GM12878 (cell line): ENCODE data around the gene S100A14. TPM values are rescaled to one million over a fixed set of nuclear protein-coding genes. Genes with fewer than 3 reads are reported as not detected.

Experiments
- ATAC-seq: fragments of 200-7000 bp; cut with Tn5 transposase; 3 replicates; pipeline ENCODE4 v1.9.1; 2020; ENCODE audit warnings: mild to moderate bottlenecking, moderate library complexity
- BruUV-seq: library from RNA; stranded (reverse); fragments of 400-500 nt; replicated peaks from 2 replicates; lab custom pipeline; 2021; lab: Mats Ljungman, UMichigan
- CTCF ChIA-PET: fragments of 300-600 bp; sonication (Branson Sonifier 250); formaldehyde crosslinking; extraction: SDS; loops from one replicate; lab custom pipeline; 2021; ENCODE audit warnings: inconsistent platforms; lab: Yijun Ruan, JAX
- POLR2A ChIA-PET: fragments of 350-600 bp; formaldehyde crosslinking; extraction: SDS; loops from one replicate; lab custom pipeline; 2021; ENCODE audit warnings: inconsistent platforms; lab: Charles Lee
- RAD21 ChIA-PET: fragments of 300-600 bp; sonication (Branson Sonifier 250); formaldehyde crosslinking; loops from one replicate; lab custom pipeline; 2023; ENCODE audit warnings: antibody characterized with exemption; ENCODE audit not compliant: unreplicated experiment; lab: Charles Lee
- SMC1A ChIA-PET: fragments of 300-600 bp; sonication (Branson Sonifier 250); formaldehyde crosslinking; loops from one replicate; lab custom pipeline; 2023; ENCODE audit not compliant: unreplicated experiment, uncharacterized antibody; lab: Charles Lee
- DNase-seq: peaks from one replicate; pipeline ENCODE4 v3.0.0-alpha.2; 2011; ENCODE audit warnings: low read depth, low spot score
- FAIRE-seq: peaks from 3 replicates; lab custom pipeline; 2011; peaks lifted over from hg19 to GRCh38; lab: Jason Lieb, UNC
- H2AFZ ChIP-seq: 2 replicates; pipeline ENCODE4 v1.6.0; 2011; ENCODE audit warnings: low read depth, low read length, control low read depth; ENCODE audit not compliant: control insufficient read depth
- H3K27ac ChIP-seq: 2 replicates; pipeline ENCODE4 v1.5.1; 2011; ENCODE audit warnings: control low read depth; ENCODE audit not compliant: control insufficient read depth, insufficient read depth
- H3K27me3 ChIP-seq, 2 experiments: replicated peaks in 1 of 2; 2 replicates each; pipeline versions ENCODE4 v1.6.0 to v1.6.1; 2011; ENCODE audit warnings: low read length in 1 of 2; ENCODE audit not compliant: control insufficient read depth in 2 of 2, insufficient read depth in 2 of 2
- H3K36me3 ChIP-seq, 2 experiments: 2 replicates each; pipeline ENCODE4 v1.5.1; 2011; ENCODE audit warnings: low read length in 1 of 2; ENCODE audit not compliant: control insufficient read depth in 2 of 2, insufficient read depth in 2 of 2
- H3K4me1 ChIP-seq: 2 replicates; pipeline ENCODE4 v1.6.1; 2011; ENCODE audit warnings: mild to moderate bottlenecking, low read length, moderate library complexity, mixed read lengths; ENCODE audit not compliant: control insufficient read depth, insufficient read depth
- H3K4me2 ChIP-seq: 2 replicates; pipeline ENCODE4 v1.6.0; 2011; ENCODE audit warnings: control low read depth; ENCODE audit not compliant: control insufficient read depth, insufficient read depth
- H3K4me3 ChIP-seq: fragments of 200-600 bp; sonication (generic); 2 replicates; pipeline ENCODE4 v1.5.1; 2016
- H3K79me2 ChIP-seq: 2 replicates; pipeline ENCODE4 v1.6.0; 2011; ENCODE audit warnings: low read length; ENCODE audit not compliant: control insufficient read depth, insufficient read depth
- H3K9ac ChIP-seq: 2 replicates; pipeline ENCODE4 v1.8.0; 2011; ENCODE audit warnings: low read length, control low read depth, mixed read lengths; ENCODE audit not compliant: control insufficient read depth, insufficient read depth
- H3K9me3 ChIP-seq: replicated peaks from 3 replicates; pipeline ENCODE4 v1.5.1; 2011; ENCODE audit warnings: mild to moderate bottlenecking, low read length; ENCODE audit not compliant: control insufficient read depth, insufficient read depth
- H4K20me1 ChIP-seq: 2 replicates; pipeline ENCODE4 v1.6.0; 2011; ENCODE audit not compliant: control insufficient read depth, insufficient read depth
- ASH2L ChIP-seq: fragments of 300-600, 200-600 bp; sonication (generic); IDR thresholded peaks from 2 replicates; pipeline ENCODE4 v1.6.1; 2017; ENCODE audit warnings: low read depth, mild to moderate bottlenecking, borderline replicate concordance
- ATF3 ChIP-seq: IDR thresholded peaks from 2 replicates; pipeline ENCODE4 v1.6.1; 2011; ENCODE audit warnings: low read depth, mild to moderate bottlenecking, low read length, moderate library complexity, borderline replicate concordance; ENCODE audit errors: extremely low read depth
- ATF7 ChIP-seq: fragments of 450-650 bp; IDR thresholded peaks from 2 replicates; pipeline ENCODE4 v1.6.1; 2016; ENCODE audit warnings: low read depth, mild to moderate bottlenecking
- BHLHE40 ChIP-seq, 2 experiments: fragments of 450-650 bp in 1 of 2; IDR thresholded peaks; 2 replicates each; pipeline ENCODE4 v1.6.1; 2011 to 2017; ENCODE audit warnings: low read depth in 2 of 2, borderline replicate concordance in 1 of 2, improper control_type of control experiment in 1 of 2, low read length in 1 of 2, mild to moderate bottlenecking in 1 of 2
- CBX3 ChIP-seq: fragments of 200-600 bp; sonication (generic); IDR thresholded peaks from 2 replicates; pipeline ENCODE4 v1.6.1; 2016; ENCODE audit warnings: low read depth, borderline replicate concordance
- ELK1 ChIP-seq: IDR thresholded peaks from 2 replicates; pipeline ENCODE4 v1.6.1; 2012; ENCODE audit warnings: low read depth, low read length, improper control_type of control experiment
- FOS ChIP-seq: IDR thresholded peaks from 3 replicates; pipeline ENCODE4 v1.6.1; 2011; ENCODE audit warnings: borderline replicate concordance; ENCODE audit not compliant: insufficient read length; ENCODE audit errors: extremely low read depth
- JUND ChIP-seq: IDR thresholded peaks from 2 replicates; pipeline ENCODE4 v1.6.1; 2012; ENCODE audit warnings: low read depth, mild to moderate bottlenecking, low read length, improper control_type of control experiment, moderate library complexity
- MTA2 ChIP-seq: fragments of 450-650 bp; IDR thresholded peaks from 2 replicates; pipeline ENCODE4 v1.6.1; 2016; ENCODE audit warnings: low read depth, mild to moderate bottlenecking, moderate library complexity
- RFX5 ChIP-seq: IDR thresholded peaks from 2 replicates; pipeline ENCODE4 v1.6.1; 2011; ENCODE audit warnings: low read depth, low read length, improper control_type of control experiment
- SUPT20H ChIP-seq: IDR thresholded peaks from 2 replicates; pipeline ENCODE4 v1.6.1; 2011; ENCODE audit warnings: low read depth, mild to moderate bottlenecking, low read length, moderate library complexity, borderline replicate concordance; ENCODE audit not compliant: control insufficient read depth
- TCF12 ChIP-seq: IDR thresholded peaks from 2 replicates; pipeline ENCODE4 v1.6.1; 2011; ENCODE audit warnings: low read depth, mild to moderate bottlenecking, low read length
- ZBTB40 ChIP-seq: fragments of 450-650 bp; IDR thresholded peaks from 2 replicates; pipeline ENCODE4 v1.6.1; 2016; ENCODE audit warnings: mild to moderate bottlenecking, moderate library complexity, borderline replicate concordance
- ZSCAN29 ChIP-seq: fragments of 450-650 bp; IDR thresholded peaks from 2 replicates; pipeline ENCODE4 v1.6.1; 2017; ENCODE audit warnings: mild to moderate bottlenecking, moderate library complexity
- ZZZ3 ChIP-seq: IDR thresholded peaks from 2 replicates; pipeline ENCODE4 v1.6.1; 2011; ENCODE audit warnings: low read depth; ENCODE audit not compliant: control insufficient read depth, insufficient read length
- WGBS: methylation state at CpG from one replicate; pipeline ENCODE4 v1.1.6; 2016; ENCODE audit warnings: low lambda C conversion rate; ENCODE audit not compliant: insufficient replicate concordance, insufficient coverage; ENCODE audit errors: missing lambda C conversion rate; 5-methylcytosine and 5-hydroxymethylcytosine counted together
- in situ Hi-C: fragments of 300-500 bp; cut with MboI; formaldehyde crosslinking; loops from 9 replicates; pipeline ENCODE4 v1.14.3; 2018; ENCODE audit warnings: mixed read lengths
- intact Hi-C: fragments of 100-400 bp; cut with micrococcal nuclease; formaldehyde crosslinking; loops from one replicate; pipeline ENCODE4 v1.14.2; 2022; ENCODE audit not compliant: unreplicated experiment
- polyA plus RNA-seq, 11 experiments: library from polyadenylated mRNA; depleted of rRNA in 4 of 11; unstranded in 6 of 11; stranded (reverse) in 5 of 11; fragments of >200 nt; fragmentation: Nextera tagmentation in 4 of 11; fragmentation: Illumina TruSeq in 1 of 11; extraction: Ambion mirVana in 4 of 11; extraction: Trizol in 1 of 11; gene quantifications; 1 replicate in 1 of 11; 2 replicates in 10 of 11; pipeline versions ENCODE4 v1.2.1 to v1.2.3, GENCODE V29; 2011 to 2016; ENCODE audit warnings: inconsistent platforms in 2 of 11, missing spikeins in 2 of 11, low read depth in 1 of 11
- total RNA-seq, 4 experiments: library from RNA; depleted of rRNA in 3 of 4; stranded (reverse); fragments of >200 nt in 3 of 4; fragmentation: Illumina TruSeq in 1 of 4; extraction: Trizol in 1 of 4; gene quantifications; 2 replicates each; pipeline versions ENCODE4 v1.2.1 to v1.2.3, GENCODE V29; 2013 to 2021

S100A14 gene
- total and polyA plus RNA-seq, 10 of the 15 experiments (the other 5 are each of a cell fraction or from before 2014, with no cell fraction given): 0.20 to 0.77 (median 0.45) TPM; not detected in 4

- Histone ChIP-seq H3K4me2 (no peak overlapping the region), H3K9ac (no peak overlapping the region), H3K4me3 (no peak overlapping the region), H3K36me3 (peaks cover 5 to 57% of the 10 kb centered on the region in 2 experiments), H3K79me2 (peaks cover 30% of the 10 kb centered on the region), H3K27ac (no peak overlapping the region), H4K20me1 (no peaks in the 10 kb centered on the region), H3K9me3 (no peaks in the 10 kb centered on the region), H3K27me3 (no peaks in the 10 kb centered on the region), H3K4me1 (no peaks in the 10 kb centered on the region), H2AFZ (no peak overlapping the region)
- DNase-seq (no peak), ATAC-seq (no peak), FAIRE-seq (no peak)
- in situ Hi-C loops (no loop called here), intact Hi-C loops (no loop called here)
- TF ChIP-seq BHLHE40 (IDR thresholded peaks at IDR 0.05; ENCODE audit: borderline replicate concordance in 1 of 2, low read depth in 2 of 2, low read length in 1 of 2) (no peak), TCF12 (no peak), ATF3 (no peak), ELK1 (no peak), SUPT20H (no peak), ASH2L (no peak), ZZZ3 (no peak), ZSCAN29 (no peak), FOS (no peak), CBX3 (no peak), MTA2 (no peak), JUND (no peak), ZBTB40 (no peak), RFX5 (no peak), ATF7 (no peak)
- ChIA-PET SMC1A (interaction anchor here (0.8 kb wide), 1 partner anchor 46 kb away, joined by 3 read pairs; no protein-coding TSS in a partner anchor), RAD21 (no interaction called here), POLR2A (no interaction called here), CTCF (interaction anchor here (1.0 to 1.7 kb wide), 4 partner anchors 61 to 128 kb away, joined by 3 to 6 read pairs (median 4); no protein-coding TSS in a partner anchor)
- WGBS: 93% methylated on average over 3 of the region's 3 CpGs
- no TSS peak for BruUV-seq
These were observed 23.2 kb upstream of the S100A14 start for GRCh38 chr1:153639280-153639679.
